DMS114 treated with DMSO at 0.1 percent for 48 hours (cell line): ENCODE measurements around the gene PLPP1.
A peak's percentile ranks its signal among the peaks of the same experiment; 100 is the strongest.

Experiments used
- DNase-seq: peaks from one replicate; lab custom pipeline; 2025; ENCODE audit not compliant: unreplicated experiment; lab: John Stamatoyannopoulos, UW

The PLPP1 gene

GRCh38 chr5:55410845-55411244, 123.9 kb downstream of the PLPP1 start:
- DNase-seq, result no peak

- no peak for DNase-seq
Observed at GRCh38 chr5:55409775-55410174, 125.0 kb downstream of the PLPP1 start.

- no peak for DNase-seq
Observed at GRCh38 chr5:55407984-55408383, 126.8 kb downstream of the PLPP1 start.

- peak; percentile 8 for DNase-seq
Observed at GRCh38 chr5:55407059-55407684, 127.6 kb downstream of the PLPP1 start.

- no peak for DNase-seq
Observed at GRCh38 chr5:55406292-55406691, 128.5 kb downstream of the PLPP1 start.

GRCh38 chr5:55402199-55402598, 132.6 kb downstream of the PLPP1 start:
- DNase-seq, result no peak

GRCh38 chr5:55393501-55394175, 141.1 kb downstream of the PLPP1 start:
- DNase-seq, result no peak

- no peak for DNase-seq
Observed at GRCh38 chr5:55392669-55393068, 142.1 kb downstream of the PLPP1 start.

GRCh38 chr5:55391707-55392106, 143.1 kb downstream of the PLPP1 start:
- DNase-seq, result no peak

GRCh38 chr5:55387865-55388264, 146.9 kb downstream of the PLPP1 start:
- no peak for DNase-seq

- DNase-seq, result no peak
Observed at GRCh38 chr5:55386356-55386755, 148.4 kb downstream of the PLPP1 start.

GRCh38 chr5:55385846-55386245, 148.9 kb downstream of the PLPP1 start:
- DNase-seq, result no peak

GRCh38 chr5:55385227-55385626, 149.5 kb downstream of the PLPP1 start:
- no peak for DNase-seq

GRCh38 chr5:55384072-55384471, 150.7 kb downstream of the PLPP1 start:
- DNase-seq, result no peak

- no peak for DNase-seq
Observed at GRCh38 chr5:55383254-55383653, 151.5 kb downstream of the PLPP1 start.

GRCh38 chr5:55377810-55378209, 157.0 kb downstream of the PLPP1 start:
- no peak for DNase-seq
